Activated CD4-positive, alpha-beta T cell treated with anti-CD3 and anti-CD28 coated beads, Interleukin-10, Interleukin-2, amounts not matched to agents 100 ng/mL and 50 ng/mL, durations not matched to agents 16 hours and 8 hours (primary cell): ENCODE data around the gene PGK2.
"Not testable (repeated sequence)": the region's sequence is repeated elsewhere in the genome, so short reads cannot be mapped to it uniquely, and the experiment has no call there.

Source experiments
- DNase-seq: peaks from one replicate; pipeline ENCODE4 v3.0.0-alpha.2; 2020

The PGK2 gene

DNA sequence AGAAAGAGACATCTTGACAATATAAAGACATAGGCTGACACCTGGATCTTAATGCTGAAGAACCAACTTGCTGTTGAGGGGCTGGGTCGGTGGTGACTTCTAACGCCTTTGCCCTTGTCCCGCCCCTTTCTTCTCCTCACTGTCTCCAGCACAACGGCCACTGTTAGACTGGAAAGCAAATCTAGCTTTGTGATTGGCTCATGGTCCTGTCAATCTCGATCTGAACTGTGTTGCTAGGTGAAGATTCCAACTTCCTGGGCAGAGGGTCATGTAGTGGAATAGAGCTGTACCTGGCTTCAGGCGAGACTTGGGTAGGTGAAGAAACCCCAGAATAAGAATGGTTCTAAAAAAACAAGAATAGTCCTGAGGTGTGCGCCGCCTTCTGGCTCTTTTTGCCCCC lies at the start of gene PGK2:
TSS of gene PGK2 (minus strand) at position 110 of the 400 bp plus-strand sequence. CDS start at position 12, 98 bp downstream.
- DNase-seq: no peak

- no peak for DNase-seq
Observed at GRCh38 chr6:49835140-49835539, 48.1 kb upstream of the PGK2 start.

GRCh38 chr6:49833386-49833785 lies 46.3 kb upstream of the PGK2 start:
- no peak for DNase-seq

DNA sequence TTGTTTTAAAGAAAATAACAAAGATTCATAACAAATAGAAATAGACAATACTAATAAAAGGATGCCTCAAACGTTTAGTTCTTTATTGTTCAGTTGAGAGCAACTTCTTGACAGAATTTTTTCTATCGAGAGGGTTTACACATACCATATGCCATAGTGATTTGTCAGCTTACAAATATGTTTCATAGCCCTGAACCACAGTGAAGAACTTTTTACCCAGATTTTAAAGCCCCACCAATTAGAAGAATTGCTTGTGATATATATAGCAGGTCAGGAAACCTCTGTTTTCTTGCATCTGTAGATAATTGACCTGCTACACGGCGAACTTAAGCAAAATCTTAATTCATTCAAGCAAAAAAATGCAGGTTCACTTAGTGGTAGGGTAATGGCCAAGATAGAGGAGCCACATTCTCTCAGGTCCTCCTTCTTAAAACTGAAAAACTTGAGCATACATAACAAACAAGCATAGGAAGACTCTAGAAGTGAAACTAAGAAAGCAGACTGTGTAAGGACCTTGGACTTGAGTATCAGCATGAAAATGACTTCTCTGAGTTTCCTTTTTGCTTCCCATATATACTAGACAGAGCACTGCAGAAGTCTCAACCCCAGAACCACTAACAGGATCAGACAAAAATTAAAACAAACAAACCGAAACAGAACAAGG lies 39.8 kb upstream of the PGK2 start:
- no peak for DNase-seq

GRCh38 chr6:49815166-49815565 lies 28.1 kb upstream of the PGK2 start:
- no peak for DNase-seq

GRCh38 chr6:49813248-49813647 lies 26.2 kb upstream of the PGK2 start:
- no peak for DNase-seq

DNA sequence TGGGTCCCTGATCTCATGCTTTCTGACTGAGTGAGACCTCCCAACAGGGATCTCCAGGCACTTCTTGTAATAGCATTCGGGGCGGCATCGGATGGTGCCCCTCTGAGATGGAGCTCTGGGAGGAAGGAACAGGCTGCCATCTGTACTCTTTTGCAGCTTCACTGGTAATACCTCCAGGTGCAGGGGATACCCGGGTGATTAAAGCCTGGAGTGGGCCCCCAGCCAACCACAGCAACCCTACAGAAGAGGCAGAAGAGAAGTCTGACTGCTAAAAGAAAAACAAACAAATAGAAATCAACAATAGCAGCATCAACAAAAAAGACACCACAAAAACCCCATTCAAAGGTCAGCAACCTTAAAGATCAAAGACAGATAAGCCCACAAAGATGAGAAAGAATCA lies 19.1 kb upstream of the PGK2 start:
- no peak for DNase-seq

DNA sequence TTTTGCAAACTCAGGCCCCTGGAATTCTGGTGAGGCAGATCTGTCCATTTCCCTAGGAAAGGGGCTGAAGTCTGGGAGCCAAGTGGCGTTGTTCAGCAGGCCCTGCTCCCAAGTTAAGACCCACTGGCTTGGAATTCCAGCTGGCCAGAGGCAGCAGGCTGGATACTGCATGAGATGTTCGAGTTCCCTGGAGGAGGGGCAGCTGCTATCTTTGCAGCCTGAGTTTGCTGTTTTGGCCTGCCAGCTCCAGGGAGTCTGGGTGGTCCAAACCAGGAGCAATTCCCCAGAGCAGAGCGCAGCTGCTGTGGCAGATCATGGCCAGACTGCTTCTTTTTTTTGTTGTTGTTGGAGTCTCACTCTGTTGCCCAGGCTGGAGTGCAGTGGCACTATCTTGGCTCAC lies 18.2 kb upstream of the PGK2 start:
- no peak for DNase-seq

GRCh38 chr6:49801525-49801924 lies 14.4 kb upstream of the PGK2 start:
- DNase-seq: no peak

DNA sequence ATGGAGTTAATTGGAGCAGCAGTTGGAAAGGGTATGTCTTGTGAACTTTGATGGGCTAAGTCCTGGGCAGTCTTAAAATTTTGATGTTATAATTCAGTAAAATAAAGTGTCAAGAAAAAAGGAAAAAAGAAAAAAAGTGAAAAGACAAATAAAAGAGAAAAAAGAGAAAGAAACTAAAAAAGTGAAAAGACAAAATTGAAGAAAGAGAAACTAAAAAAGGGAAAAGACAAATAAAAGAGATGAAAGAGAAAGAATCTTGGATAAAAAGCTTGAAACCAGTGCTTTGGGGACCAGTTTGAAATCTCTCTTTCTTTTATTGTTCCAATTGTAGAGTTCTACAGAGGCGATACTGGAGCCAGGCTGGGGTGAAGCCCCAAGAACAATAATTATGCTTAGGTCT lies 12.0 kb upstream of the PGK2 start:
- no peak for DNase-seq

DNA sequence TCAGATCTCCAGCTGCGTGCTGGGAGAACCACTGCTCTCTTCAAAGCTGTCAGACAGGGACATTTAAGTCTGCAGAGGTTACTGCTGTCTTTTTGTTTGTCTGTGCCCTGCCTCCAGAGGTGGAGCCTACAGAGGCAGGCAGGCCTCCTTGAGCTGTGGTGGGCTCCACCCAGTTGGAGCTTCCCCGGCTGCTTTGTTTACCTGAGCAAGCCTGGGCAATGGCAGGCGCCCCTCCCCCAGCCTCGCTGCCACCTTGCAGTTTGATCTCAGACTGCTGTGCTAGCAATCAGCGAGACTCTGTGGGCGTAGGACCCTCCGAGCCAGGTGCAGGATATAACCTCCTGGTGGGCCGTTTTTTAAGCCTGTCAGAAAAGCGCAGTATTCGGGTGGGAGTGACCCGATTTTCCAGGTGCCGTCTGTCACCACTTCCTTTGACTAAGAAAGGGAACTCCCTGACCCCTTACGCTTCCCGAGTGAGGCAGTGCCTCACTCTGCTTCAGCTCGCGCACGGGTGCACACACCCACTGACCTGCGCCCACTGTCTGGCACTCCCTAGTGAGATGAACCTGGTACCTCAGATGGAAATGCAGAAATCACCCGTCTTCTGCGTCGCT lies 9.9 kb upstream of the PGK2 start:
- DNase-seq: not testable (repeated sequence)

DNA sequence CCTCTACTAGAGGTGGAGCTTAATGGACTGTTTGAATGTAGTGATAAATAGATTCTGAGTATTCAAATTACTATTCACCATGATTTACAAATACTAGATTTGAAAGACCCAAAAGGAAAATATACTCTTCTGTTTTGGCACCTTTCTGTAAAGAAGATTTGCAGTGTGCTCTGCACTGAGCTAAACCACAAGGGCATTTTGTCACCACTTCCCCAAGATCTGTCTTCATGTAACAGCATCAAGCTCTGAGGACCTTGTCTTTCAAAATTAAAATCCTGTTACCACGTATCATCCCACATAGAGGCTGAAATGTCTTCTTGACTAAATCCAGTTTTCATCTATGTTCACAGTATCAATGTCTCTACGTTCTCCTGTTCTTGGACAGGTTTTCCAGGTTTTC lies 3.3 kb upstream of the PGK2 start:
- no peak for DNase-seq

DNA sequence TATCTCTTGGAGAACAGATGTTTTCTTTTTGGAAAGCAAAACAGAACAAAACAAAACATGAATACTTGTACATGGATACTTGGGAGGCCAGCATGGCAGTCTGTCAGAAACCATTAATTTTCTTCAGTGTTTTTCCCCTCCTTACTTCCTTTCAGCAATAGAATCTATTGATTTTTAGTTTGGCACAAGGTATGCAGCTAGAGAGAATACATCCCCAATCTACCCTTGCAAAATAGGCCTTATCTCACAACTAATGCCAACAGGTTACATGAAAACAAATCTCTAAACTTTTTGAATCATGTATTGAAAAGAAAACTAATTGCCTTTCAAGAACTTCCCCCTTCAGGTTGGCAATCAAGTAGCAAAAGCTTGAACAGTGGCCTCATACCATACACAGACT lies 2.8 kb downstream of the PGK2 start:
- no peak for DNase-seq

DNA sequence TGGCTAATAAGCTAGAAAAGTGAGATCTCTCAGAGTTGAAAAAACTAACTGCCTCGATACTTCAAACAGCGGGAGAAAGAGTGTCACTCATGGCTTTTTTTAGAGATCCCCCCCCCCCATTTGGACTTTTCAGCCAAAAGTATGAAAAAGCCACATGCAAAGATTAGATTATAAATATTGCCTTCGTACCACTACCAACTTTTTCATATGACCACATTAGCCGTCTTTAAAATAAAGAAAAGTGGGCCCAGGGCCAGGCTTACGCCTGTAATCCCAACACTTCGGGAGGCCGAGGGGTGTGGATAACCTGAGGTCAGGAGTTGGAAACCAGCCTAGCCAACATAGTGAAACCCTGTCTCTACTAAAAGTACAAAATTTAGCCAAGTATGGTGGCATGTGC lies 4.4 kb downstream of the PGK2 start:
- DNase-seq: no peak

DNA sequence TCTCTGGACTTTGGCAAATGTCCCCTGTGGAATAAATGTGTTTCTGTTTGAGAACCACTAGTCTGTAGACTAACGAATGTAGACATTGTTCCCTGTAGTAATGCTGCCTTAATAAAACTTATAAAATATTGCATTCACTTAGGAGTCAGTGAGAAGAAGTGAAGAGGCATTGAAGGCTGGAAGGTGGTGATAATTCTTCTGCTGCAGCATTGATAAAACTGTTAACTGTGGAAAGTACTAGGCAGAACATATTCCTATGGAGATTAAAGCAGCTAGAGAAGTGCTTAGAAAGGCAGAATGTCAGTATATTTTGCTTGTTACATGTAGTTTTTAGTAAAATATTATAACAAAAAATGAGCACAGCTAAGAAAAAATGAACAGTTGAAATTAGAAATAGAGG lies 4.8 kb downstream of the PGK2 start:
- DNase-seq: no peak

DNA sequence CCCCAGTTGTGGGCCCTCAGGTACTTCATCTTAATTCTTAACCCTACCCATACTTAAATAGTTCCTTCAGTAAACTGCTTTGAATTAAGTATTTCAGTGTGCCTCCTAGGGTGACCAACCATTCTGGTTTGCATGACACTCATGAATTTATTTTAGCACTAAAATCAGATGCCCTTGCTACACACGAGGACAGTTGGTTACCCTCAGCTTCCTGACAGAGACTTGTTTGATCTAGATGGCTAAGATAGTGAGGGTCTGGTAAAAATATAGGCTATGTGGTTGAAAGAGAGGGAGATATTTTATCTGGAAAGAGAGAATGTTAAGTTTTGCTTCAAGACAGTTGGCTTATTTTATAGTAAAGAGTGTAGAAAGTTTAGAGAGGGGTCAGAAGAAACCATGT lies 10.6 kb downstream of the PGK2 start:
- DNase-seq: no peak

DNA sequence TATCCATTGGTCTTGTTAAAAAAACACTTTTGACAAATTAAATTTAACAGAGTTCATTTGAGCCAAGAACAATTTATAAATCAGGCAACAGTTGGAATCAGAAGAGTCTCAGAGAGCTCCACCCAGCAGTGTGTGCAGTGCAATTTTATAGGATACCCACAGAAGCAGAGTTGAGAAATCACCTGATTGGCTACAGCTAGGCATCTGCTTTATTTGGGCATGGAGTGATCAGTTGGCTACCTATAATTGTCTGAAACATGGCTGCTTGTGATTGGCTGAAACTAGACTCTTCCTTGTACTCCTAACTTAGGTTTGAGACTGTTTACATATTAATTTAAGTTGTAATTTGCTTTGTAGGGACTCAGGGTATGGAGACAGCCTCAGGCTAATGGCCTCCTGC lies 12.0 kb downstream of the PGK2 start:
- DNase-seq: no peak

DNA sequence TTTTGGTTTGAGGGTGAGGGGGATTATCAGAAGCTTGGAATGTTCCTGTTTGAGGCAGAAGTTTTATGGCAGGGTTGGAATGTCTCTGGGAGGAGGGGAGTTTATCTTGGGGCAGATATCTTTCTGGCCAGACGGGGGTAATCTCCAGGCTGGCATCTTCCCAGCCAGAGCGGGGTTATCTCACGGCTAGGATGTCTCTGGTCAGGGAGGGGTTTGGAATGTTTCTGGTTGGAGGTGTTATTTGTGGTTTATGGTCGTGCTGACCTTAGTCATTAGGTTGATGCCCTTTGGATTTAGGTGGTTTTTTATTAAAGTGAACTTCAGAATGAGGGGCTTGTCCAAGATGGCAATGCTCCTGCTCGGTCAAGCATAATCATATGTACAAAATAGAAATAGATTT lies 14.8 kb downstream of the PGK2 start:
- DNase-seq: no peak

DNA sequence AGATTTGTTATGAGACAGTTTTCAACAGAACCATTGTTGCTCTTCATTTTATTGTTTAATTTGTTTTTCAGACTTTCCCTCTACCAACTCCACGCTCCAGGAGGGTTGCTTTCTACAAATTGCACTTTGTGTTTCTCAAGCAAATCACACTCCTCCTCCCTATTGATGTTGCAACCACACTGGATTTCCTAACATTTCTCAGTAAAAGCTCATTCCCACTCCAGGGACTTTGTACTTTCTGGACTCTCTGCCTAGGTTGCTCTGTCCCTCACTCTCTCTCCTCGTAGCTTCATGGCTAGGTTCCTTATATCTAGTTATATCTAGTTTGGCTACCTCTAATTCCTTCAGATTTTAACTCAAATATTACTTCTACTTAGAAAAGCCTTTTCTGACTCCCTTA lies 20.3 kb downstream of the PGK2 start:
- no peak for DNase-seq

- no peak for DNase-seq
Observed at GRCh38 chr6:49764571-49765236, 22.4 kb downstream of the PGK2 start.

GRCh38 chr6:49744259-49744658 lies 42.8 kb downstream of the PGK2 start, which contains the start of gene CRISP3:
TSS of gene CRISP3 (minus strand) at chr6:49744388. CDS start at chr6:49744367, 21 bp downstream.
- DNase-seq: no peak

DNA sequence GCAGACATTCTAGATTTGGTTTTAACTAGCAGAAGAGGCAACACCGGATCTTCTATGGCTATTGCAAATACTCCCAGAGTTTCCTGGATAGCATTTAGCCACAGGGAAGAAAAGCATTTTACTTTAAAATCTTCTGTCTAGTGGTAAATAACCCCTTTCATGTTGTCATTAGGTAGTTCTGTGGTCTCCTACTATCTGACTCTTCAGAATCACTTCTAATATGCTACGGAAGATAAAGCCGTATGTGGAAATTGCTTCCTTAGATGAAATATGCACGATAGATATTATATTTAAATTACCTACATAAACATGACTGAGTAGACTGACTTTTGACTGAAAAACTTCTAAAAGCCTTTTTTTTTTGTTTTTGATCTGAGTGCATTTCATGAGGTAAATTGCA lies 43.7 kb downstream of the PGK2 start:
- DNase-seq: no peak

DNA sequence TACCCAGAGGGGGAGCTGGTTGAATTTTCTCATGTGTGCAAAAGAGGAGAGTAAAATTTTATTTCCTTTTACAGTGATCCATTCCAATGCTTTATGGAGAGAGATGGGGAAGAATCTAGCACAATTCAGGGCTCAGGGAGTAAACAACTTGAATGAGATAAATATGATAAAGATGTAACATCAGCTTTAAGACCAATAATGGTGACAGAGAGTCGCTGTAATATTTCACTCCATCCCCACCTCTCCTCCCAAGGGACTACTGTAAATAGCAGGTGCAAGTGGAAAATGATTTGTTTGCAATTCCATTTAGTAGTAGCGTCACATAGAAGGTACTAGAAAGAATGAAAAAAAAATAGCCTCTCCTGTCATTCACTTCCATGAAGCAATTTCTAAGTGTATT lies 47.7 kb downstream of the PGK2 start:
- no peak for DNase-seq

GRCh38 chr6:49736017-49736508 lies 51.0 kb downstream of the PGK2 start:
- DNase-seq: no peak
